Suprapubic skin (tissue), 4 donors: ENCODE data around the gene LILRB1.

ENCODE experiments used
- EP300 ChIP-seq: sonication (generic); formaldehyde crosslinking; IDR thresholded peaks from one replicate; pipeline ENCODE4 v1.6.1; 2017; ENCODE audit warnings: antibody characterized with exemption
- POLR2AphosphoS5 ChIP-seq, 3 donors: sonication (generic); formaldehyde crosslinking; IDR thresholded peaks; one replicate each; pipeline ENCODE4 v1.6.1; 2017; ENCODE audit warnings: antibody characterized with exemption in 3 of 3
- TF ChIP-seq, protein P1 (sequence below), 2 donors: fragments of 200-600 bp in 1 of 2; fragments of 450-650 bp in 1 of 2; sonication (generic) in 1 of 2; IDR thresholded peaks; one replicate each; pipeline ENCODE4 v1.5.1; 2016 to 2019; ENCODE audit warnings: antibody characterized with exemption in 2 of 2, mild to moderate bottlenecking in 1 of 2, moderate library complexity in 1 of 2

DNA sequence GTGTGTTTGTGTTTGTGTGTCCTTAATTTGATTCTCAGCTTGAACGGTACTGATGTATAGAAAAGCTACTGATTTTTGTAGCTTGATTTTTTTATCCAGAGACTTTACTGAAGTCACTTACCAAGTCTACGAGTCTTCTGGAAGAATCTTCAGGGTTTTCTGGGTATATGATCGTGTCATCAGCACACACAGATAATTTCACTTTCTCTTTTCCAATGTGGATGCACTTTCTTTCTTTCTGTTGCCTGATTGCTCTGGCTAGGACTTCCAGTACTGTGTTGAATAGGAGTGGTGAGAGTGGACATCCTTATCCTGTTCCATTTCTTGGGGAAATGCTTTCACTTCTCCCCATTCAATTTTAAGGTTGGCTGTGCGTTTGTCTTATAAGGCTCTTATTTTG lies 7.9 kb upstream of the LILRB1 start:
- TF ChIP-seq, protein P1, sequence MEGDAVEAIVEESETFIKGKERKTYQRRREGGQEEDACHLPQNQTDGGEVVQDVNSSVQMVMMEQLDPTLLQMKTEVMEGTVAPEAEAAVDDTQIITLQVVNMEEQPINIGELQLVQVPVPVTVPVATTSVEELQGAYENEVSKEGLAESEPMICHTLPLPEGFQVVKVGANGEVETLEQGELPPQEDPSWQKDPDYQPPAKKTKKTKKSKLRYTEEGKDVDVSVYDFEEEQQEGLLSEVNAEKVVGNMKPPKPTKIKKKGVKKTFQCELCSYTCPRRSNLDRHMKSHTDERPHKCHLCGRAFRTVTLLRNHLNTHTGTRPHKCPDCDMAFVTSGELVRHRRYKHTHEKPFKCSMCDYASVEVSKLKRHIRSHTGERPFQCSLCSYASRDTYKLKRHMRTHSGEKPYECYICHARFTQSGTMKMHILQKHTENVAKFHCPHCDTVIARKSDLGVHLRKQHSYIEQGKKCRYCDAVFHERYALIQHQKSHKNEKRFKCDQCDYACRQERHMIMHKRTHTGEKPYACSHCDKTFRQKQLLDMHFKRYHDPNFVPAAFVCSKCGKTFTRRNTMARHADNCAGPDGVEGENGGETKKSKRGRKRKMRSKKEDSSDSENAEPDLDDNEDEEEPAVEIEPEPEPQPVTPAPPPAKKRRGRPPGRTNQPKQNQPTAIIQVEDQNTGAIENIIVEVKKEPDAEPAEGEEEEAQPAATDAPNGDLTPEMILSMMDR (IDR thresholded peaks at IDR 0.05), result no peak
- TF ChIP-seq EP300, result no peak
- TF ChIP-seq POLR2AphosphoS5 (IDR thresholded peaks at IDR 0.05), result no peak
